ENCODE measurements around the gene HSF2. TPM values are rescaled to one million over a fixed set of nuclear protein-coding genes. Genes with fewer than 3 reads are reported as not detected.

HSF2 gene
- polyA plus RNA-seq, 1 donor from 2014 or later = 153 TPM

GRCh38 chr6:122429323-122429722, 29.9 kb downstream of the HSF2 start:
- H3K9ac ChIP-seq (ENCODE audit: low read length) = no peak overlapping the region
- H3K4me2 ChIP-seq (ENCODE audit: low read length) = no peak overlapping the region
- no peaks in the 10 kb centered on the region for H3K9me2 ChIP-seq (ENCODE audit: insufficient read depth, low read length)
- H2AFZ ChIP-seq (ENCODE audit: low read depth, low read length) = no peak overlapping the region
- no peaks in the 10 kb centered on the region for H3K79me2 ChIP-seq (replicated peaks; ENCODE audit: insufficient read depth, low read length)
- H3K27me3 ChIP-seq (ENCODE audit: insufficient read depth, low read depth, low read length) = no peaks in the 10 kb centered on the region
- no peaks in the 10 kb centered on the region for H3F3A ChIP-seq (ENCODE audit: insufficient read depth, low read length, poor library complexity, severe bottlenecking)
- no peak overlapping the region for H3K4me3 ChIP-seq (ENCODE audit: low read length)
- no peaks in the 10 kb centered on the region for H3K9me3 ChIP-seq (ENCODE audit: low read length)
- no peaks in the 10 kb centered on the region for H4K20me1 ChIP-seq (ENCODE audit: insufficient read depth)
- TF ChIP-seq CTCF (IDR thresholded peaks at IDR 0.05; ENCODE audit: poor library complexity, severe bottlenecking) (no peak), TAF1 (IDR thresholded peaks at IDR 0.05; ENCODE audit: low read depth) (no peak), MXI1 (conservative IDR thresholded peaks at IDR 0.05; ENCODE audit: poor library complexity, severe bottlenecking) (no peak), REST (IDR thresholded peaks at IDR 0.05; ENCODE audit: borderline replicate concordance) (no peak), SMC3 (conservative IDR thresholded peaks at IDR 0.05; ENCODE audit: poor library complexity) (no peak), EP300 (conservative IDR thresholded peaks at IDR 0.05; ENCODE audit: poor library complexity, severe bottlenecking) (no peak), POLR2AphosphoS5 (IDR thresholded peaks at IDR 0.05) (no peak), RAD21 (conservative IDR thresholded peaks at IDR 0.05) (no peak)
- peaks cover 8% of the 10 kb centered on the region for H3K36me3 ChIP-seq (ENCODE audit: insufficient read depth, low read length)
- no peak overlapping the region for H3K27ac ChIP-seq (ENCODE audit: low read length)

DNA sequence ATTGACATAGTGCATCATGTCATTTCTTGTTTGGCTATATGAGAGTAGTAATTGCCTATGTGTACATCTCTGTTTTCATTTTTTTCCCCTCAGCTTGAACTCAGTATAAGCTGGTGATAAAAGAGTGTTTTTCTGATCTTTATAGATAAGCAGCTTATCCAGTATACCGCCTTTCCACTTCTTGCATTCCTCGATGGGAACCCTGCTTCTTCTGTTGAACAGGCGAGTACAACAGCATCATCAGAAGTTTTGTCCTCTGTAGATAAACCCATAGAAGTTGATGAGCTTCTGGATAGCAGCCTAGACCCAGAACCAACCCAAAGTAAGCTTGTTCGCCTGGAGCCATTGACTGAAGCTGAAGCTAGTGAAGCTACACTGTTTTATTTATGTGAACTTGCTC, 32.3 kb downstream of the HSF2 start:
- H3K9ac ChIP-seq (ENCODE audit: low read length) = no peak overlapping the region
- TF ChIP-seq MXI1 (conservative IDR thresholded peaks at IDR 0.05; ENCODE audit: poor library complexity, severe bottlenecking) (no peak), CTCF (IDR thresholded peaks at IDR 0.05; ENCODE audit: poor library complexity, severe bottlenecking) (no peak), REST (IDR thresholded peaks at IDR 0.05; ENCODE audit: borderline replicate concordance) (no peak), EZH2 (IDR thresholded peaks at IDR 0.05; ENCODE audit: borderline replicate concordance, insufficient read depth, low read length, poor library complexity, severe bottlenecking) (no peak), RAD21 (conservative IDR thresholded peaks at IDR 0.05) (no peak), EP300 (conservative IDR thresholded peaks at IDR 0.05; ENCODE audit: poor library complexity, severe bottlenecking) (no peak), POLR2AphosphoS5 (IDR thresholded peaks at IDR 0.05) (no peak), SMC3 (conservative IDR thresholded peaks at IDR 0.05; ENCODE audit: poor library complexity) (no peak), TAF1 (IDR thresholded peaks at IDR 0.05; ENCODE audit: low read depth) (no peak)
- no peaks in the 10 kb centered on the region for H3K27me3 ChIP-seq (ENCODE audit: insufficient read depth, low read depth, low read length)
- no peak overlapping the region for H2AFZ ChIP-seq (ENCODE audit: low read depth, low read length)
- no peaks in the 10 kb centered on the region for H3K79me2 ChIP-seq (replicated peaks; ENCODE audit: insufficient read depth, low read length)
- no peak overlapping the region for H3K4me2 ChIP-seq (ENCODE audit: low read length)
- no peak overlapping the region for H3K4me3 ChIP-seq (ENCODE audit: low read length)
- no peaks in the 10 kb centered on the region for H4K20me1 ChIP-seq (ENCODE audit: insufficient read depth)
- peaks cover 8% of the 10 kb centered on the region for H3K36me3 ChIP-seq (ENCODE audit: insufficient read depth, low read length)
- no peaks in the 10 kb centered on the region for H3K9me3 ChIP-seq (ENCODE audit: low read length)
- H3K9me2 ChIP-seq (ENCODE audit: insufficient read depth, low read length) = no peaks in the 10 kb centered on the region
- H3K27ac ChIP-seq (ENCODE audit: low read length) = no peak overlapping the region
- no peaks in the 10 kb centered on the region for H3F3A ChIP-seq (ENCODE audit: insufficient read depth, low read length, poor library complexity, severe bottlenecking)

Data from neural cell (in vitro differentiated cells).